Pancreas (tissue), 10 donors: Measurements from ENCODE around the gene PCGF3. TPM values are rescaled to one million over a fixed set of nuclear protein-coding genes. Genes with fewer than 3 reads are reported as not detected.
A peak's percentile ranks its signal among the peaks of the same experiment; 100 is the strongest.

Experiments used
- ATAC-seq, 4 donors: fragments of 200-7000 bp; cut with Tn5 transposase; one replicate each; pipeline versions ENCODE4 v1.8.0 to v1.9.1; 2020; ENCODE audit warnings: mild to moderate bottlenecking in 4 of 4, moderate library complexity in 4 of 4
- DNase-seq, 6 donors: peaks; one replicate each; pipeline ENCODE4 v3.0.0-alpha.2; 2020
- FAIRE-seq: peaks from 2 replicates; lab custom pipeline; 2012; peaks lifted over from hg19 to GRCh38; lab: Jason Lieb, UNC
- H3K27ac ChIP-seq, 4 donors: fragments of 200-600 bp; sonication (generic); 1 replicate in 3 of 4; 2 replicates in 1 of 4; pipeline versions ENCODE4 v1.5.0 to v1.8.0; 2020
- H3K27me3 ChIP-seq, 4 donors: fragments of 200-600 bp; one replicate each; pipeline ENCODE4 v1.8.0; 2021
- H3K36me3 ChIP-seq, 3 donors: fragments of 200-600 bp; sonication (generic) in 1 of 3; one replicate each; pipeline versions ENCODE4 v1.5.0 to v1.8.0; 2020 to 2021
- H3K4me1 ChIP-seq, 3 donors: fragments of 200-600 bp; one replicate each; pipeline ENCODE4 v1.8.0; 2021
- H3K4me3 ChIP-seq, 4 donors: fragments of 200-600 bp; sonication (generic) in 2 of 4; one replicate each; pipeline versions ENCODE4 v1.5.0 to v1.8.0; 2020 to 2021
- H3K9me3 ChIP-seq, 4 donors: fragments of 200-600 bp; one replicate each; pipeline ENCODE4 v1.8.0; 2021
- WGBS, 2 donors: extraction: QIAGEN DNeasy Blood & Tissue Kit; methylation state at CpG; one replicate each; pipeline ENCODE4 v1.1.7; 2013; 5-methylcytosine and 5-hydroxymethylcytosine counted together
- intact Hi-C, 3 donors: fragments of 100-400 bp; cut with DNase I; formaldehyde crosslinking; loops; one replicate each; pipeline versions ENCODE4 v1.11.1 to v1.14.2; 2022
- polyA plus RNA-seq, 2 donors: library from polyadenylated mRNA; stranded (reverse); fragments of 200-250 nt; gene quantifications; one replicate each; pipeline ENCODE4 v1.2.3, GENCODE V29; 2013
- total RNA-seq, 6 donors: library from RNA; stranded (reverse); fragmentation: NEBNext Ultra II Directional in 4 of 6; extraction: Animal tissue kit (Norgen Biotek cat#: 25700) in 4 of 6; gene quantifications; one replicate each; pipeline versions ENCODE4 v1.2.1 to v1.2.4, GENCODE V29; 2021 to 2023
- TF ChIP-seq, protein P1 (sequence below), 4 donors: fragments of 200-600 bp; sonication (generic) in 3 of 4; IDR thresholded peaks; one replicate each; pipeline versions ENCODE4 v1.5.0 to v1.8.0; 2021; ENCODE audit warnings: antibody characterized with exemption in 4 of 4
- donor health status: healthy with polysubstance abuse.
- donor health status: DM: no; HTN: no; CAD: no; lungs with moderate emphysema.
- donor health status: DM: no; HTN: no; CAD: no.
- donor health status: control.
- donor health status: control.
- donor health status: Bipolar disorder and iron deficiency.
- donor health status: DM: yes; HTN: yes; CAD: no.
- donor health status: DM: no; HTN: no; CAD: no.
- donor health status: DM: no; HTN: no; CAD: no.
- donor health status: DM: yes; HTN: yes; CAD: no.

Gene PCGF3
- total and polyA plus RNA-seq, 8 donors: 12.3 to 66.8 (median 17.7) TPM

GRCh38 chr4:658681-659667 lies 46.7 kb upstream of the PCGF3 start:
- intact Hi-C loops: no loop called here
- Histone ChIP-seq H3K4me3 (no peak overlapping the region), H3K4me1 (no peaks in the 10 kb centered on the region), H3K9me3 (no peaks in the 10 kb centered on the region), H3K36me3 (no peaks in the 10 kb centered on the region), H3K27ac (no peak overlapping the region), H3K27me3 (no peaks in the 10 kb centered on the region)
- TF ChIP-seq, protein P1, sequence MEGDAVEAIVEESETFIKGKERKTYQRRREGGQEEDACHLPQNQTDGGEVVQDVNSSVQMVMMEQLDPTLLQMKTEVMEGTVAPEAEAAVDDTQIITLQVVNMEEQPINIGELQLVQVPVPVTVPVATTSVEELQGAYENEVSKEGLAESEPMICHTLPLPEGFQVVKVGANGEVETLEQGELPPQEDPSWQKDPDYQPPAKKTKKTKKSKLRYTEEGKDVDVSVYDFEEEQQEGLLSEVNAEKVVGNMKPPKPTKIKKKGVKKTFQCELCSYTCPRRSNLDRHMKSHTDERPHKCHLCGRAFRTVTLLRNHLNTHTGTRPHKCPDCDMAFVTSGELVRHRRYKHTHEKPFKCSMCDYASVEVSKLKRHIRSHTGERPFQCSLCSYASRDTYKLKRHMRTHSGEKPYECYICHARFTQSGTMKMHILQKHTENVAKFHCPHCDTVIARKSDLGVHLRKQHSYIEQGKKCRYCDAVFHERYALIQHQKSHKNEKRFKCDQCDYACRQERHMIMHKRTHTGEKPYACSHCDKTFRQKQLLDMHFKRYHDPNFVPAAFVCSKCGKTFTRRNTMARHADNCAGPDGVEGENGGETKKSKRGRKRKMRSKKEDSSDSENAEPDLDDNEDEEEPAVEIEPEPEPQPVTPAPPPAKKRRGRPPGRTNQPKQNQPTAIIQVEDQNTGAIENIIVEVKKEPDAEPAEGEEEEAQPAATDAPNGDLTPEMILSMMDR (IDR thresholded peaks at IDR 0.05): no peak
- DNase-seq (peak in 1 of 6 donors; percentile 1), ATAC-seq (no peak), FAIRE-seq (no peak)
- WGBS, 2 donors: 74 to 87% methylated on average over 32 of the region's 32 CpGs

GRCh38 chr4:659851-660250 lies 45.8 kb upstream of the PCGF3 start:
- TF ChIP-seq, protein P1 (IDR thresholded peaks at IDR 0.05): no peak
- 68 to 87% methylated on average over 8 of the region's 8 CpGs for WGBS, 2 donors
- DNase-seq: no peak
- no peak for ATAC-seq
- Histone ChIP-seq H3K27me3 (no peaks in the 10 kb centered on the region), H3K4me3 (no peak overlapping the region), H3K4me1 (no peaks in the 10 kb centered on the region), H3K9me3 (no peaks in the 10 kb centered on the region), H3K36me3 (no peaks in the 10 kb centered on the region), H3K27ac (no peak overlapping the region)
- FAIRE-seq: no peak
- intact Hi-C loops: no loop called here

DNA sequence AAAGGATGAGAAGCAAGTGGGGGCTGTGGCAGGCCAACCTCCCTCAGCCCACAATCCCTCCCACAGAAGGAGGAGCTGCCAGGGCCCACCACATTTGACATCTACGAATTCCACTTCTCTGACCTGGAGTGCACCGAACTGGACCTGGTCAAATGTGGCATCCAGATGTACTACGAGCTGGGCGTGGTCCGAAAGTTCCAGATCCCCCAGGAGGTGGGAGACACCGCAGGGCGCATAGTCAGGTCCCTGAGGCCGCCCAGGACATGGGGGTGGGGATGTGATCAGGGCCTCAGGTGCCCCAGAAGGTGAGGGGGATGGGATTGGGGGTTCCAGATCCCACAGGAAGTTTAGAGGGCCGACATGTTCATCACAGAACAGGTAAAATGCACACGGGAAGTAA lies 45.2 kb upstream of the PCGF3 start:
- no peak for FAIRE-seq
- ATAC-seq: no peak
- TF ChIP-seq, protein P1 (IDR thresholded peaks at IDR 0.05): no peak
- WGBS, 2 donors: 75 to 92% methylated on average over 10 of the region's 10 CpGs
- no peak overlapping the region for H3K4me3 ChIP-seq
- no peaks in the 10 kb centered on the region for H3K9me3 ChIP-seq
- no peak overlapping the region for H3K27ac ChIP-seq
- peak in 1 of 6 donors; percentile 1 for DNase-seq
- intact Hi-C loops: no loop called here
- no peaks in the 10 kb centered on the region for H3K27me3 ChIP-seq
- H3K36me3 ChIP-seq: no peaks in the 10 kb centered on the region
- no peaks in the 10 kb centered on the region for H3K4me1 ChIP-seq

DNA sequence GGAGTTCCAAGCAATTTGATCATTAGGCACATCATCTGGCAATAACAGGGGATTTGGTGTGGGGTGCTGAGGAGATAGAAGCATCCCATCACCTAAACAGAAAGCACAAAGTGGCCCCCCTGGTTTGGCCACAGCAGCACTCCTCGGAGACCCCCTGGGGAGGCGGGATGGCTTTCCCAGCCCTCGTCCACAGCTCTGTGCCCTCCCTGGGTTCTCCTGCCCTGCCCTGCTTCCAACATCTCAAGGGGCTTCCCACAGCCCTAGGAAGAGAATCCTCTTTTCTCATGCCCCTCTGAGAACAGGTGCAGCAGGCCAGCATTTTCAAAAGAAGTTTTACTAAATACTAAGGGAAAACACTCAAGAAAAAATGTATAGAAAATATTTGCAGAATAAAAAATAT lies 44.4 kb upstream of the PCGF3 start:
- intact Hi-C loops: no loop called here
- Histone ChIP-seq H3K27me3 (no peaks in the 10 kb centered on the region), H3K9me3 (no peaks in the 10 kb centered on the region), H3K4me1 (no peaks in the 10 kb centered on the region), H3K4me3 (no peak overlapping the region), H3K36me3 (no peaks in the 10 kb centered on the region), H3K27ac (no peak overlapping the region)
- DNase-seq (no peak), ATAC-seq (no peak), FAIRE-seq (no peak)
- WGBS, 2 donors: 66 to 82% methylated on average over 3 of the region's 3 CpGs
- TF ChIP-seq, protein P1 (IDR thresholded peaks at IDR 0.05): no peak
